CD8-positive, alpha-beta memory T cell (primary cell): ENCODE data around the gene SESTD1. TPM values are rescaled to one million over a fixed set of nuclear protein-coding genes. Genes with fewer than 3 reads are reported as not detected.

Experiments
- CTCF ChIA-PET: fragments of 350-600 bp; sonication (Branson Sonifier 250); formaldehyde crosslinking; loops from one replicate; lab custom pipeline; 2021; ENCODE audit warnings: antibody characterized with exemption; lab: Charles Lee
- POLR2A ChIA-PET: fragments of 350-600 bp; sonication (Branson Sonifier 250); formaldehyde crosslinking; loops from one replicate; lab custom pipeline; 2021; ENCODE audit warnings: antibody characterized with exemption; lab: Charles Lee
- DNase-seq, 5 donors: peaks; one replicate each; pipeline versions ENCODE4 v3.0.0 to v3.0.0-alpha.2; 2020 to 2022; ENCODE audit warnings: mixed read lengths in 1 of 5
- H3K27ac ChIP-seq: one replicate; pipeline ENCODE4 v1.7.0; 2013; ENCODE audit warnings: low read depth, mild to moderate bottlenecking, low read length, moderate library complexity
- H3K27me3 ChIP-seq: 2 replicates; pipeline ENCODE4 v1.7.0; 2013; ENCODE audit warnings: low read length, mild to moderate bottlenecking; ENCODE audit not compliant: insufficient read depth, poor library complexity, severe bottlenecking
- H3K36me3 ChIP-seq: 2 replicates; pipeline ENCODE4 v1.7.0; 2013; ENCODE audit warnings: mild to moderate bottlenecking, low read length, moderate library complexity; ENCODE audit not compliant: insufficient read depth
- H3K4me1 ChIP-seq: 2 replicates; pipeline ENCODE4 v1.7.0; 2013; ENCODE audit warnings: mild to moderate bottlenecking, low read length, moderate library complexity; ENCODE audit not compliant: insufficient read depth
- H3K4me3 ChIP-seq: 2 replicates; pipeline ENCODE4 v1.7.0; 2013; ENCODE audit warnings: mild to moderate bottlenecking, low read length
- H3K9me3 ChIP-seq: 2 replicates; pipeline ENCODE4 v1.7.0; 2013; ENCODE audit warnings: mild to moderate bottlenecking, low read length
- H3K27ac Mint-ChIP-seq, 8 donors: one replicate each; pipeline ENCODE4 v1.8.0; 2020 to 2021; ENCODE audit warnings: mixed read lengths in 8 of 8, mild to moderate bottlenecking in 6 of 8, inconsistent platforms in 3 of 8, moderate library complexity in 3 of 8
- H3K27me3 Mint-ChIP-seq, 2 donors: one replicate each; pipeline ENCODE4 v1.8.0; 2020 to 2021; ENCODE audit warnings: mixed read lengths in 2 of 2, mild to moderate bottlenecking in 1 of 2, moderate library complexity in 1 of 2
- H3K36me3 Mint-ChIP-seq, 3 donors: one replicate each; pipeline ENCODE4 v1.8.0; 2020 to 2021; ENCODE audit warnings: mixed read lengths in 3 of 3, inconsistent platforms in 1 of 3, mild to moderate bottlenecking in 1 of 3
- H3K4me1 Mint-ChIP-seq, 3 donors: one replicate each; pipeline ENCODE4 v1.8.0; 2020 to 2021; ENCODE audit warnings: mixed read lengths in 3 of 3, inconsistent platforms in 1 of 3, mild to moderate bottlenecking in 1 of 3
- H3K4me3 Mint-ChIP-seq, 7 donors: one replicate each; pipeline ENCODE4 v1.8.0; 2020 to 2021; ENCODE audit warnings: mixed read lengths in 7 of 7, mild to moderate bottlenecking in 6 of 7, moderate library complexity in 4 of 7, inconsistent platforms in 2 of 7
- H3K9me3 Mint-ChIP-seq, 5 donors: one replicate each; pipeline ENCODE4 v1.8.0; 2020 to 2022; ENCODE audit warnings: mixed read lengths in 5 of 5, mild to moderate bottlenecking in 3 of 5, moderate library complexity in 2 of 5, inconsistent platforms in 1 of 5
- polyA plus RNA-seq: library from polyadenylated mRNA; unstranded; fragments of 300-500 nt; fragmentation: Illumina TruSeq; gene quantifications from one replicate; pipeline ENCODE4 v1.2.3, GENCODE V29; 2021
- total RNA-seq, 2 experiments: library from RNA; stranded (reverse); gene quantifications; one replicate each; pipeline ENCODE4 v1.2.3, GENCODE V29; 2021

Gene SESTD1
- total and polyA plus RNA-seq, 3 experiments from 2014 or later = 1.6 to 3.7 (median 2.2) TPM

DNA sequence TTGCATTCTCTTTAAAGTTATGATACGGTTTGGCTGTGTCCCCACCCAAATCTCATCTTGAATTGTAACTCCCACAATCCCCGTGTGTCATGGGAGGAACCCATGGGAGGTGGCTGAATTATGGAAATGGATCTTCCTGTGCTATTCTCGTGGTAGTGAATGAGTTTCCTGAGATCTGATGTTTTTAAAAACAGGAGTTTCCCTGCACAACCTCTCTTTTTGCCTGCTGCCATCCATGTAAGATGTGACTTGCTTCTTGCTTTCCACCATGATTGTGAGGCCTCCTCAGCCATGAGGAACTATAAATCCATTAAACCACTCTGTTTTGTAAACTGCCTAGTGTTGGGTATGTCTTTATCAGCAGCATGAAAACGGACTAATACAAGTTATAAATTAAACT lies 37.5 kb upstream of the SESTD1 start:
- Mint-ChIP-seq H3K9me3 (peaks cover 0 to 4% (median 3%) of the 10 kb centered on the region in 5 donors), H3K4me1 (no peaks in the 10 kb centered on the region), H3K36me3 (no peaks in the 10 kb centered on the region), H3K27me3 (peaks cover 0 to 2% of the 10 kb centered on the region in 2 donors), H3K4me3 (no peak overlapping the region), H3K27ac (no peak overlapping the region)
- H3K27ac ChIP-seq = no peak overlapping the region
- CTCF ChIA-PET = no interaction called here
- no peak for DNase-seq
- no peaks in the 10 kb centered on the region for H3K9me3 ChIP-seq
- no peaks in the 10 kb centered on the region for H3K27me3 ChIP-seq
- POLR2A ChIA-PET = no interaction called here
- no peaks in the 10 kb centered on the region for H3K4me1 ChIP-seq
- no peaks in the 10 kb centered on the region for H3K36me3 ChIP-seq
- no peak overlapping the region for H3K4me3 ChIP-seq

DNA sequence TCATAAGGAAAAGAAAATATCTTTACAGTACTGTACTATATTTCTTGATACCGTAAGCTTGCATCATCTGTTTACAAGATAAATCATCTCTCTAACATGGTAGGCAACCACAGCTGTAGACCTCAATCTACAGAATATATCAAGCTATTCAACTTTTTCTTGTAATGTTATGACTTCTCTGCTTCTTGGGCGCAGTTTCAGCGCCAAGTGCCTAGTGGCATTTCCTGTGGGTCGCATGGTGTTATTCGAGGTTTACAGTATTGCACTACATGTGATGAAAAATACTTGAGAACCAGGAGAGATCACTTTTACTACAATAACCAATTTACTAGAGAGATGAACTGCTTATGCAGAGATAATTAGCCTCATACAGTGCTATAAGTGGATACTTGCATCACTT lies 34.0 kb upstream of the SESTD1 start:
- no peaks in the 10 kb centered on the region for H3K36me3 Mint-ChIP-seq
- H3K9me3 Mint-ChIP-seq = peaks cover 0 to 4% (median 0%) of the 10 kb centered on the region in 5 donors
- H3K9me3 ChIP-seq = no peaks in the 10 kb centered on the region
- no peaks in the 10 kb centered on the region for H3K36me3 ChIP-seq
- H3K4me1 ChIP-seq = no peaks in the 10 kb centered on the region
- H3K4me3 ChIP-seq = no peak overlapping the region
- CTCF ChIA-PET = no interaction called here
- POLR2A ChIA-PET = no interaction called here
- H3K27ac Mint-ChIP-seq = no peak overlapping the region
- H3K27me3 Mint-ChIP-seq = peaks cover 0 to 2% of the 10 kb centered on the region in 2 donors
- H3K27ac ChIP-seq = no peak overlapping the region
- no peak for DNase-seq
- H3K27me3 ChIP-seq = no peaks in the 10 kb centered on the region
- H3K4me3 Mint-ChIP-seq = no peak overlapping the region
- no peaks in the 10 kb centered on the region for H3K4me1 Mint-ChIP-seq

DNA sequence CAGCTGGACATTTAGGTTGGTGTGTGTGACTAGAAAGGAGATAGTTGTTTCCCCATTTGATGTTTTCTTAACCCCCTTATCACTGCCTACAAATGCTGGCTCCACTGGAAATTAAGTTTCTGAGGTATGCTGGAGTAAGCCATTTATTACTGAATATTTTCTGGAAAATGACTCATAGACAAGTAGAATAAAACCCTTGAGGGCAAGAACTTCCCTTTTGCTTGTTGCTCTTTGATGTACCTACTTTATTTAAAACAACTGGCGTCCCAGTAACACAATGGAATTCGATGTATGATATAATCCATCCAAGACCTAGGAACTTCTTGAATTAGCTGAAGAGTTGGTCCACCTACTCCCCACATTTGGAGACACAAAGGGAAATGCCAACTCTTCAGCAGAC lies 33.3 kb upstream of the SESTD1 start:
- Mint-ChIP-seq H3K27ac (no peak overlapping the region), H3K4me1 (no peaks in the 10 kb centered on the region), H3K27me3 (peaks cover 0 to 2% of the 10 kb centered on the region in 2 donors), H3K36me3 (no peaks in the 10 kb centered on the region), H3K9me3 (peaks cover 0 to 4% (median 0%) of the 10 kb centered on the region in 5 donors), H3K4me3 (no peak overlapping the region)
- Histone ChIP-seq H3K27ac (no peak overlapping the region), H3K27me3 (no peaks in the 10 kb centered on the region), H3K9me3 (no peaks in the 10 kb centered on the region), H3K4me3 (no peak overlapping the region), H3K36me3 (no peaks in the 10 kb centered on the region), H3K4me1 (no peaks in the 10 kb centered on the region)
- no peak for DNase-seq
- ChIA-PET POLR2A (no interaction called here), CTCF (no interaction called here)

DNA sequence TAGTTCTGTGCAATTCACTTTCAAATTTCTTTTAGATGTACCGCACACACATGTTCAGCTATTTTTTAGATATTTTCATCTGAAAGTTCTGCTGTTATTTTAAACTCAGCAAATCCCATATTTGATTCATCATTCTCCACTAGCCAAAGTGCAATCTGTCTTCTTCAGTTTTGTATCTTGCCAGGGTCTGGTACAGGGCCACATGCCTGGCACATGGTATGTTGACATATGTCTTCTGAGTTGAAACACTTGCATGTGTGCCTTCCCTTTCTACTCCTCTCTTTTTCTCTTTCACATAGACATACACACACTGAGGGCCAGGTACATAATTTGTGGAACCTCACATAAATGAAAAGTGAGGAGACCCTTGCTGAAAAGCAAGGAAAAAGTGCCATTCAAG lies 25.7 kb upstream of the SESTD1 start:
- H3K27ac Mint-ChIP-seq = no peak overlapping the region
- POLR2A ChIA-PET = no interaction called here
- Histone ChIP-seq H3K4me1 (no peaks in the 10 kb centered on the region), H3K27ac (no peak overlapping the region), H3K27me3 (no peaks in the 10 kb centered on the region), H3K36me3 (no peaks in the 10 kb centered on the region), H3K4me3 (no peak overlapping the region), H3K9me3 (no peaks in the 10 kb centered on the region)
- H3K4me3 Mint-ChIP-seq = no peak overlapping the region
- no peaks in the 10 kb centered on the region for H3K4me1 Mint-ChIP-seq
- no peaks in the 10 kb centered on the region for H3K9me3 Mint-ChIP-seq
- no peak for DNase-seq
- H3K36me3 Mint-ChIP-seq = no peaks in the 10 kb centered on the region
- CTCF ChIA-PET = no interaction called here
- no peaks in the 10 kb centered on the region for H3K27me3 Mint-ChIP-seq

DNA sequence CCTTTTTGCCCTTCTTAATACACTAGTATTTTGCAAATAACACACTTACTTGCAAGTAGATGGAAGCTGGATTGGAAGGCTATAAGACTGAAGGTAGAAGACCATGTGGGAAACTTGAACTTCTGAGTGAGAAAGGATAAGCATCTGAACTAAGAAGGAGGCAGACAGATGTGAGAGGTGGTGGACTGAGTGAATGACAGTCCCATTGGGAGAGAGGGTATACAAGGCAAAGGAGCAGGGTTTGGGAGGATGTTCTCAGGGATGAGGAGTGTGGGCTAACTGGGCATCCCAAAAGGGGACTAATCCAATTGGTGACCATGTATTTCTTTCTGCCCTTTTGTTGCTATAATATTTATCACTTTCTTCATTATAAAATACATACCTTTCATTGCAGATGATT lies 20.4 kb upstream of the SESTD1 start:
- Histone ChIP-seq H3K4me1 (no peaks in the 10 kb centered on the region), H3K36me3 (no peaks in the 10 kb centered on the region), H3K4me3 (no peak overlapping the region), H3K27me3 (no peaks in the 10 kb centered on the region), H3K9me3 (no peaks in the 10 kb centered on the region), H3K27ac (no peak overlapping the region)
- Mint-ChIP-seq H3K4me3 (no peak overlapping the region), H3K27ac (no peak overlapping the region), H3K36me3 (no peaks in the 10 kb centered on the region), H3K27me3 (no peaks in the 10 kb centered on the region), H3K9me3 (peaks cover 0 to 2% (median 0%) of the 10 kb centered on the region in 5 donors), H3K4me1 (no peaks in the 10 kb centered on the region)
- DNase-seq = no peak
- CTCF ChIA-PET = no interaction called here
- POLR2A ChIA-PET = no interaction called here

DNA sequence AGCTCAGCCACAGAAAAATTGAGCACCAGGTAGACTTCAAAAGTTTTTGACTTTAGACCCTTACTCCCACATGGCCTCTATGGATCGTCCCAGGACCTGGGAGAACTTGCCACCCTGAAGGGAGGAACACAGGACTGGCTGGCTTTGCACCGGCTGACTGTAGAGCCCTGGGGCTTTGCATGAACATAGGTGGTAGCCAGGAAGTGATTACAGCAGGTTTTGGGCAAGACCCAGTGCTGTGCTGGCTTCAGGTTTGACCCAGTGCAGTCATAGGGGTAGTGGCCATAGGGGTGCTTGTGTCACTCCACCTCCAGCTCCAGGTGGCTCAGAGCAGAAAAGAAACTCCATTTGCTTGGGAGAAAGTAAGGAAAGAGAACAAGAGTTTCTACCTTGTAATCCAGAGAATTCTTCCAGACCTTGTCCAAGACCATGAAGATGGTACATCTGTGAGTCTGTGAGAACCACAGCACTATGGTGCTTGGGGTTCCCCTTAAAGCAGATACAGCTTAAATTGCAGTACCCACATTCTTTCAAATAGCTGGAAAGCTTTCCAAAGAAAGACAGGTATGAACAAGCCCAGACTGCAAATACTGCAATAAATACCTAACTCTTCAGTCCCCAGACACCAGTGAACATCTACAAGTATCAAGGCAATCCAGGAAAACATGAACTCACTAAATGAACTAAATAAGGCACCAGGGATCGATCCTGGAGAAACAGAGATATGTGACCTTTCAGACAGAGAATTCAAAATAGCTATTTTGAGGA lies 13.0 kb upstream of the SESTD1 start:
- no peak overlapping the region for H3K27ac Mint-ChIP-seq
- no peak for DNase-seq
- ChIA-PET POLR2A (no interaction called here), CTCF (no interaction called here)
- Histone ChIP-seq H3K27me3 (no peaks in the 10 kb centered on the region), H3K4me1 (no peaks in the 10 kb centered on the region), H3K36me3 (no peaks in the 10 kb centered on the region), H3K27ac (no peak overlapping the region), H3K9me3 (no peaks in the 10 kb centered on the region), H3K4me3 (no peak overlapping the region)
- peaks cover 0 to 4% of the 10 kb centered on the region in 2 donors for H3K27me3 Mint-ChIP-seq
- no peak overlapping the region for H3K4me3 Mint-ChIP-seq
- H3K4me1 Mint-ChIP-seq = no peaks in the 10 kb centered on the region
- H3K9me3 Mint-ChIP-seq = peaks cover 0 to 4% (median 1%) of the 10 kb centered on the region in 5 donors
- H3K36me3 Mint-ChIP-seq = no peaks in the 10 kb centered on the region

DNA sequence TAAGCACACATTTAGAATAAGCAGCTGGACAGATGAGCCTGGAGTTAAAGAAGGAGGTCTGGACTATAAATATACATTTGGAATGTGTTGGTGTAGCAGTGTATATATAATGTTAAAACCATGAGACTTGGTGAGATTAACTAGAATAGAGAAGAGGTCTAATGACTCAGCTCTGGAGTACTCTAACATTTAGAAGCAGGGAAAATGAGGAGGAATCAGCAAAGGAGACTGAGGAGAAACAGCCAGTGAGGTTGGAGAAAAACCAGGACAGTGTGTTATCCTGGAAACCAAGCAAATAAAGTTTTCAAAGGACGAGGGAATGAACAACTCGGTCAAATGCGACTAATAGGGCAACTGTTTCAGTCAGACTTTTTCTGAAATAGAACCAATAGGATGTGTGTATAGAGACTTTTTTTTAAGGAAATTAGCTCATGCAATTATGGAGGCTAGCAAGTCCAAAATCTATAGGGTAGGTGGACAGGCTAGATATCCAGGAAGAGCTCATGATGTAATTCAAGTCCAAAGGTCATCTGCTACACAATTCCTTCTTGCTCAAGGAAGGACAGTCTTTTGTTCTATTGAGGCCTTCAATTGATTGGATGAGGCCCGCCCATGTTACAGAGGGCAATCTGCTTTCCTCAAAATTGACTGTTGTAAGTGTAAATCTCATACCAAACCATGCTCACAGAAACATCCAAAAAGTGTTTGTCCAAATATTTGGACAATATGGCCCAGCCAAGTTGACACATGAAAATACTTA lies 10.8 kb upstream of the SESTD1 start:
- no peak overlapping the region for H3K4me3 Mint-ChIP-seq
- H3K4me1 Mint-ChIP-seq = no peaks in the 10 kb centered on the region
- Histone ChIP-seq H3K36me3 (no peaks in the 10 kb centered on the region), H3K4me1 (no peaks in the 10 kb centered on the region), H3K4me3 (no peak overlapping the region), H3K27ac (no peak overlapping the region), H3K27me3 (no peaks in the 10 kb centered on the region), H3K9me3 (no peaks in the 10 kb centered on the region)
- ChIA-PET POLR2A (no interaction called here), CTCF (no interaction called here)
- DNase-seq = no peak
- H3K36me3 Mint-ChIP-seq = no peaks in the 10 kb centered on the region
- peaks cover 0 to 4% (median 1%) of the 10 kb centered on the region in 5 donors for H3K9me3 Mint-ChIP-seq
- peaks cover 0 to 4% of the 10 kb centered on the region in 2 donors for H3K27me3 Mint-ChIP-seq
- no peak overlapping the region for H3K27ac Mint-ChIP-seq

DNA sequence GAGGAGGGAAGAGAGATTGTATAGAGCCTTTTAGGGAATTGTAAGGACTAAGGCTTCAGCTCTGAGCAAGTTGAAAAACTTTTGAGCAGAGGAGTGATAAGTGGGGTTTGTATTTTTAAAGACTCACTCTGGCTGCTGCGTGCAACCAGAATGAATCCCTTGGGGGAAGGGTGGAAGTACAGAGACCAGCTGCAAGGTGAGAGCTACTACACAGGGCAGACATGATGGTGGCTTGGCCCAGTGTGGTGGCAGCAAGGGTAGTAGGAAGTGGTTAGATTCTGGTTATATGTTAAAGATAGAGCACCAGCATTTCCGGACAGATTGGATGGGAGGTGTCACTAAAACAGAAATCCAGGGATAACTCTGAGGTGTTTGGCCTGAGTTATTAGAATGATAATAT lies 10.1 kb upstream of the SESTD1 start:
- H3K4me1 Mint-ChIP-seq = no peaks in the 10 kb centered on the region
- Histone ChIP-seq H3K4me1 (no peaks in the 10 kb centered on the region), H3K4me3 (no peak overlapping the region), H3K9me3 (no peaks in the 10 kb centered on the region), H3K27me3 (no peaks in the 10 kb centered on the region), H3K27ac (no peak overlapping the region), H3K36me3 (no peaks in the 10 kb centered on the region)
- H3K36me3 Mint-ChIP-seq = no peaks in the 10 kb centered on the region
- no peak overlapping the region for H3K27ac Mint-ChIP-seq
- ChIA-PET CTCF (no interaction called here), POLR2A (no interaction called here)
- no peak overlapping the region for H3K4me3 Mint-ChIP-seq
- DNase-seq = no peak
- peaks cover 0 to 4% (median 1%) of the 10 kb centered on the region in 5 donors for H3K9me3 Mint-ChIP-seq
- H3K27me3 Mint-ChIP-seq = peaks cover 0 to 4% of the 10 kb centered on the region in 2 donors
